HK-2 (cell line): ENCODE measurements around the gene GP9.
A peak's percentile ranks its signal among the peaks of the same experiment; 100 is the strongest.

Experiments used
- DNase-seq: peaks from one replicate; pipeline ENCODE4 v3.0.0-alpha.2; 2018; ENCODE audit not compliant: unreplicated experiment

GP9 gene

GRCh38 chr3:129060276-129061022 lies at the start of gene GP9:
GP9 (plus strand) TSS chr3:129060779; CDS start chr3:129061740, 961 bp downstream.
- DNase-seq: no peak

- DNase-seq: no peak
Observed at GRCh38 chr3:129013491-129013891, 47.1 kb upstream of the GP9 start.

- DNase-seq: no peak
Observed at GRCh38 chr3:129014148-129014547, 46.4 kb upstream of the GP9 start.

GRCh38 chr3:129014793-129015345 lies 45.7 kb upstream of the GP9 start:
- no peak for DNase-seq

- DNase-seq: no peak
Observed at GRCh38 chr3:129015388-129016105, 45.0 kb upstream of the GP9 start.

- no peak for DNase-seq
Observed at GRCh38 chr3:129016356-129016719, 44.2 kb upstream of the GP9 start.

- DNase-seq: no peak
Observed at GRCh38 chr3:129016720-129017483, 43.7 kb upstream of the GP9 start.

GRCh38 chr3:129017484-129017899 lies 43.1 kb upstream of the GP9 start:
- no peak for DNase-seq

GRCh38 chr3:129018271-129018670 lies 42.3 kb upstream of the GP9 start:
- DNase-seq: no peak

GRCh38 chr3:129018751-129019150 lies 41.8 kb upstream of the GP9 start:
- no peak for DNase-seq

- DNase-seq: no peak
Observed at GRCh38 chr3:129019266-129019665, 41.3 kb upstream of the GP9 start.

- DNase-seq: no peak
Observed at GRCh38 chr3:129020691-129021090, 39.9 kb upstream of the GP9 start.

GRCh38 chr3:129021140-129021551 lies 39.4 kb upstream of the GP9 start:
- no peak for DNase-seq

GRCh38 chr3:129022114-129023007 lies 38.2 kb upstream of the GP9 start:
- DNase-seq: no peak

- no peak for DNase-seq
Observed at GRCh38 chr3:129023008-129023358, 37.6 kb upstream of the GP9 start.

GRCh38 chr3:129023909-129024308 lies 36.7 kb upstream of the GP9 start:
- DNase-seq: no peak

- no peak for DNase-seq
Observed at GRCh38 chr3:129025108-129025507, 35.5 kb upstream of the GP9 start.

GRCh38 chr3:129025691-129026435 lies 34.7 kb upstream of the GP9 start:
- DNase-seq: no peak

- peak; percentile 92 for DNase-seq
Observed at GRCh38 chr3:129026728-129027543, 33.6 kb upstream of the GP9 start.

- no peak for DNase-seq
Observed at GRCh38 chr3:129027544-129027880, 33.1 kb upstream of the GP9 start.
